ENCODE results near the gene PTPRN2.

GRCh38 chr7:157565201-157565626, 1022.4 kb downstream of the PTPRN2 start:
- TF ChIP-seq CTCF (IDR thresholded peaks at IDR 0.05) (no peak), ZFX (IDR thresholded peaks at IDR 0.05; ENCODE audit: borderline replicate concordance) (no peak)
